Ovary (tissue), 3 donors: ENCODE measurements around the gene VAMP5.

ENCODE experiments used
- CTCF ChIP-seq, 3 donors: fragments of 450-650 bp in 2 of 3; fragments of 200-600 bp in 1 of 3; IDR thresholded peaks; one replicate each; pipeline versions ENCODE4 v1.5.1 to v1.8.0; 2016 to 2022; ENCODE audit warnings: antibody characterized with exemption in 3 of 3, mild to moderate bottlenecking in 1 of 3
- EP300 ChIP-seq: sonication (generic); formaldehyde crosslinking; IDR thresholded peaks from one replicate; pipeline ENCODE4 v1.6.1; 2017; ENCODE audit warnings: antibody characterized with exemption
- POLR2A ChIP-seq: fragments of 450-650 bp; IDR thresholded peaks from one replicate; pipeline ENCODE4 v1.6.1; 2017; ENCODE audit warnings: antibody characterized with exemption, mild to moderate bottlenecking, moderate library complexity
- donor health status: DM: no; HTN: no; CAD: no.

GRCh38 chr2:85604568-85605339, 20.5 kb downstream of the VAMP5 start:
- TF ChIP-seq CTCF (IDR thresholded peaks at IDR 0.05) (no peak), POLR2A (no peak), EP300 (no peak)
